RWPE2 (cell line): ENCODE results near the gene CLIC5.

Experiments used
- ATAC-seq: fragments of 200-7000 bp; cut with Tn5 transposase; 3 replicates; pipeline ENCODE4 v1.9.1; 2021; ENCODE audit warnings: low read depth
- DNase-seq: peaks from one replicate; pipeline ENCODE4 v3.0.0-alpha.2; 2020; ENCODE audit warnings: low spot score
- H3K27ac ChIP-seq: fragments of 450-650 bp; 2 replicates; pipeline ENCODE4 v1.5.1; 2017; ENCODE audit warnings: mild to moderate bottlenecking; ENCODE audit not compliant: poor library complexity, severe bottlenecking
- H3K27me3 ChIP-seq: fragments of 250-450 bp; sonication (Bioruptor Pico); 2 replicates; pipeline ENCODE4 v1.5.1; 2021; ENCODE audit warnings: mild to moderate bottlenecking, moderate library complexity; ENCODE audit not compliant: insufficient read depth, poor library complexity, severe bottlenecking
- H3K36me3 ChIP-seq: fragments of 250-450 bp; sonication (Bioruptor Pico); 2 replicates; pipeline ENCODE4 v1.5.1; 2020; ENCODE audit warnings: low read depth, mild to moderate bottlenecking, moderate library complexity
- H3K4me1 ChIP-seq: fragments of 250-450 bp; sonication (Bioruptor Pico); 2 replicates; pipeline ENCODE4 v1.5.1; 2021; ENCODE audit warnings: mild to moderate bottlenecking, moderate library complexity; ENCODE audit not compliant: insufficient read depth, poor library complexity, severe bottlenecking
- H3K4me3 ChIP-seq: fragments of 250-450 bp; sonication (Bioruptor Pico); 2 replicates; pipeline ENCODE4 v1.5.1; 2021; ENCODE audit warnings: mild to moderate bottlenecking, moderate library complexity; ENCODE audit not compliant: severe bottlenecking
- H3K9me3 ChIP-seq: fragments of 250-450 bp; sonication (Bioruptor Pico); 2 replicates; pipeline ENCODE4 v1.5.1; 2021; ENCODE audit warnings: mild to moderate bottlenecking, moderate library complexity; ENCODE audit not compliant: severe bottlenecking
- TF ChIP-seq, protein P1 (sequence below): fragments of 450-650 bp; IDR thresholded peaks from one replicate; pipeline ENCODE4 v1.5.1; 2017; ENCODE audit warnings: mild to moderate bottlenecking, moderate library complexity; ENCODE audit not compliant: poor library complexity, severe bottlenecking

CLIC5 gene

DNA sequence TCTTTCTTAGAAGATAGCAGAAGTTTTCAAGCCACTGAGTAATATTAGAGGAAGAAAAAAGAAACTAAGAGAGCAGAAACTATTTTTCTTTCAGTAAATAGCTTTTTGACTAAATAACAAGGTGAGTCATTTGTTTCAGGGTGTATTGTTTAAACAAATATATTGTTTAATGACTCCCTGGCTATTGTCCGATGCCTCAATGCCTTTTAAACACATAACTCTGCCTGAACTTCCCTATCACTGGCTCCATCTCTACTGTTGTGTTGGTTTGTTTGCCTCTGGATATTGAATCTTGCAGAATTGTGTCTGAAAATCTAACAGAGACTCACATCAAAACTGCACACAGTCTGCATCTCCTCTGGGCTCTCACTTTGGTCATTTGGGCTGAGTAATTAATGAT is 19.6 kb upstream of the CLIC5 start:
- H3K4me3 ChIP-seq: no peak overlapping the region
- no peaks in the 10 kb centered on the region for H3K9me3 ChIP-seq
- TF ChIP-seq, protein P1, sequence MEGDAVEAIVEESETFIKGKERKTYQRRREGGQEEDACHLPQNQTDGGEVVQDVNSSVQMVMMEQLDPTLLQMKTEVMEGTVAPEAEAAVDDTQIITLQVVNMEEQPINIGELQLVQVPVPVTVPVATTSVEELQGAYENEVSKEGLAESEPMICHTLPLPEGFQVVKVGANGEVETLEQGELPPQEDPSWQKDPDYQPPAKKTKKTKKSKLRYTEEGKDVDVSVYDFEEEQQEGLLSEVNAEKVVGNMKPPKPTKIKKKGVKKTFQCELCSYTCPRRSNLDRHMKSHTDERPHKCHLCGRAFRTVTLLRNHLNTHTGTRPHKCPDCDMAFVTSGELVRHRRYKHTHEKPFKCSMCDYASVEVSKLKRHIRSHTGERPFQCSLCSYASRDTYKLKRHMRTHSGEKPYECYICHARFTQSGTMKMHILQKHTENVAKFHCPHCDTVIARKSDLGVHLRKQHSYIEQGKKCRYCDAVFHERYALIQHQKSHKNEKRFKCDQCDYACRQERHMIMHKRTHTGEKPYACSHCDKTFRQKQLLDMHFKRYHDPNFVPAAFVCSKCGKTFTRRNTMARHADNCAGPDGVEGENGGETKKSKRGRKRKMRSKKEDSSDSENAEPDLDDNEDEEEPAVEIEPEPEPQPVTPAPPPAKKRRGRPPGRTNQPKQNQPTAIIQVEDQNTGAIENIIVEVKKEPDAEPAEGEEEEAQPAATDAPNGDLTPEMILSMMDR: no peak
- no peak overlapping the region for H3K27ac ChIP-seq
- H3K27me3 ChIP-seq: no peaks in the 10 kb centered on the region
- no peak for ATAC-seq
- H3K36me3 ChIP-seq: no peaks in the 10 kb centered on the region
- H3K4me1 ChIP-seq: no peaks in the 10 kb centered on the region
- no peak for DNase-seq

DNA sequence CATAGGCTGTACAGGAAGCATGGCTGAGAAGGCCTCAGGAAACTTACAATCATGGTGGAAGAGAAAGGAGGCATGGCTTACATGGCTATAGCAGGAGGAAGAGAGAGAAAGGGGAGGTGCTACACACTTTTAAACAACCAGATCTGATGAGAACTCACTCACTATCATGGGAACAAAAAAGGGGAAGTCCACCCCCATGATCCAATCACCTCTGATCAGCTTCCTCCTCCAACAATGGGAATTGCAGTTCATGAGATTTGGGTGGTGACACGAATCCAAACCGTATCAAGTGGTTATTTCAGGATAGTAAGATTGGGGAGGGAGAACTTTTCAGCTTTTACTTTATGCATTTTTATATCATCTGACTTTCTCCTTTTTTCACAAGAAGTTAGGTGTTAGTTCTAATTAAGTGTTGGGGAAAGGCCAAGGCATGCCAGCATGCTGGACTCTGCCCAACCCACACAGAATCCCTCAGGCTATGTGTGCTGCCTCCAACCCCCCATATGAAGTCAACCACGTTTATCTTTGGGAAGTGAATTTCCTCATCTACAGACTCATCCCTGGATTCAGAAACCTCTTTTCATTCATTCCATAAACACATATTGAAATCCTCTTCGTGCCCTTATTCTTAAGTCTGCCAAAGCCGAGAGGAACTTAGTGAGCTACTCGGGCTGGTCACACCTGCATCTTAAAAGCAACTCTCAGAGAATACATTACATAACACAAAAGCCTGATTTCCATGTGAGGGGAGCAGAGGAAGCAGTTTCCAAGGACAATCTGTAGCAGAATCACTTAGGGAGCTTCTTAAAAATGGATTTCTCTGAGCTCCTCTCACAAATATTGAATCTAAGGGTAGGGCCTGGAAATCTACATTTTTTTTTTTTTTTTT is 16.7 kb upstream of the CLIC5 start:
- no peaks in the 10 kb centered on the region for H3K36me3 ChIP-seq
- no peak overlapping the region for H3K4me3 ChIP-seq
- ATAC-seq (no peak), DNase-seq (no peak)
- H3K4me1 ChIP-seq: no peaks in the 10 kb centered on the region
- TF ChIP-seq, protein P1: no peak
- H3K27ac ChIP-seq: no peak overlapping the region
- no peaks in the 10 kb centered on the region for H3K9me3 ChIP-seq
- no peaks in the 10 kb centered on the region for H3K27me3 ChIP-seq

DNA sequence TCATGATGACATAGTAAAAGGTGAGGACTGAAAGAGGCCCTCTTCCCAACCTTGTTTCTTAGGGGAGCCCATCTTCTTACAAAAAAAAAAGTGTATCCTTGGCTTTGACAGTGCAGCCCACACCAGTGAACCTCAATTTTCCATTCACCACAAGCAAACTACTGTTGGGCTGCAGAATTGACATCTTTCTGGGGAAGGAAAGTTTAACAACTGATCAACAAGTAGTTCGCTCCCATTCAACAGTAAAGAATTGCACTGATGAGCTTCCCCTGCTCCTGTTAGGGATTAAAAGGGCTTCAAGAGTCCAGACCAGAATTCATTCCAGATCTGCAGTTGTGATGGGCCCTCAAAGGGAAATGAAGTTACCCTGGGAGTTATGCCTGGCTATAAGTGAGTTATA is 13.9 kb upstream of the CLIC5 start:
- Histone ChIP-seq H3K27me3 (no peaks in the 10 kb centered on the region), H3K4me1 (no peaks in the 10 kb centered on the region), H3K36me3 (no peaks in the 10 kb centered on the region), H3K4me3 (no peak overlapping the region), H3K27ac (no peak overlapping the region), H3K9me3 (no peaks in the 10 kb centered on the region)
- TF ChIP-seq, protein P1: no peak
- no peak for ATAC-seq
- DNase-seq: no peak

DNA sequence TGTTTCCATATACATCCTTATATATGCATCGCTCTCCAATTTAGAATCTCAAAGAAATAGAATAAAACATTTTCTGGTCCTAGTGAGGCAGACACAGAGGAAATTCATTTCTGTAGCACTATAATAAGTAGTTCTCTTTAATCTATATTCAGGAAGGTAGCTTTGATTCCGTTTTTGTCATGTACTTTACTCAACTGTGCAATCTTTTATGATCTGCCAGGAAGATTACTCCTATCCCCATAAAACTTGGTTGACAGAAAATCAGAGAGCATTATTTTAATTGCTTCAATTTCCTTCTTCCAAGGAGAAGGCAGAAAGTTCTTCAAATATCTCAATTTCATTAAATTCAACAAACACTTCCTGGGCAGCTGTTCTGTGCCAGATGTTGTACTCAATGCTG is 10.6 kb upstream of the CLIC5 start:
- ATAC-seq: no peak
- no peak overlapping the region for H3K4me3 ChIP-seq
- H3K9me3 ChIP-seq: no peaks in the 10 kb centered on the region
- no peaks in the 10 kb centered on the region for H3K27me3 ChIP-seq
- no peaks in the 10 kb centered on the region for H3K4me1 ChIP-seq
- TF ChIP-seq, protein P1: no peak
- no peak for DNase-seq
- H3K27ac ChIP-seq: no peak overlapping the region
- H3K36me3 ChIP-seq: no peaks in the 10 kb centered on the region

DNA sequence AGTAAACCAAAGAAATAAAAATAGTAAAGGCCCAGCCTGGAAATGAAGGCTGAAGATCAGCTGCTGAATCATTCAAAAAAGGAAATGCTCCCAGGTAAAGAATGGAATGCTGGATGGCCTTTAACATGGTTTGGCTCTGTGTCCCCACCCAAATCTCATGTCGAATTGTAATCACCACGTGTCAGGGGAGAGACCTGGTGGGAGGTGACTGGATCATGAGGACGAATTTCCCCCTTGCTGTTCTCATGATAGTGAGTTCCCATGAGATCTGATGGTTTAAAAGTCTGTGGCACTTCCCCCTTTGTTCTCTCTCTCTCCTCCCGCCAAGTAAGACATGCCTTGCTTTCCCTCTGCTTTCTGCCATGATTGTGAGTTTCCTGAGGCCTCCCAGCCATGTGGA is 9.9 kb upstream of the CLIC5 start:
- no peaks in the 10 kb centered on the region for H3K9me3 ChIP-seq
- H3K4me1 ChIP-seq: no peaks in the 10 kb centered on the region
- H3K36me3 ChIP-seq: no peaks in the 10 kb centered on the region
- ATAC-seq (no peak), DNase-seq (no peak)
- no peaks in the 10 kb centered on the region for H3K27me3 ChIP-seq
- TF ChIP-seq, protein P1: no peak
- no peak overlapping the region for H3K4me3 ChIP-seq
- no peak overlapping the region for H3K27ac ChIP-seq
